ENCODE results near the gene ADAMTSL1.

ADAMTSL1 gene

DNA sequence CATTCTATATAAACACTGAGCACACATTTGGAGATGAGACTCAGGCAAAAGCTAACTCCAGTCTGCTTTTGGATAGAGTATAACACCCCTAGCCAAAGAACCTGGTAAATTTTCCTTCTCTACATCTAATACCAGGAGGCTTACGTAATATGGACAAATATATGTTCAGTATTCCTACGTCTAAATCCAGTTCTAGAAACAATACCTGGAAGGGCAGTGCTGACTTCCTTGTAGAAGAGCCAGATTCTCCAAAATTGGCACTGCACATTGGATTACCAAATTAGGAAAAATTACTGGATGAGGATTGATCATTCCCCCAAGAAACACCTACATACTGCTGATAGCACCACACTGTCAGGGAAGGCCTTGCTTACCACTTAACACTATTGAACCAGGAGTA is 311.7 kb downstream of the ADAMTSL1 start:
- DNase-seq = no peak

DNA sequence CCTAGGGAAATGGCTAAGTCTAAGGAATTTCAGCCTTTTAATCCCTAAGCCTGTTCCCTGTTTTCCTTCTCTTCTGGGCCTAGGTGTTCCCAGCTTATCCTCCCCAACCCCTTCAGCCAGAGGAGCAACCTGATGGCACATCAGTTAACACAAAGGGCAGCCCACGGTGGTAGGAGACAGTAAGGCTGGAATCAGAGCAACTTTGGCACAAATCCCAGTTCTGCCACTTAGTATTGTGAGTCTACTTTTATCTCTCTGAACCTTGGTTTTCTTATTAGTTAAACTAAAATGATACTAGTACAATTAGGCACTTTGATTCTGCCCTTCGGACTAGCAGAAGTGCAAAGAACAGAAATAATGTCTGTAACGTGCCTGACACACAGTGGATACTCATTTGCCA is 312.2 kb downstream of the ADAMTSL1 start:
- no peak for DNase-seq

- no peak for DNase-seq
Measured at GRCh38 chr9:18786911-18787650, 313.1 kb downstream of the ADAMTSL1 start.

DNA sequence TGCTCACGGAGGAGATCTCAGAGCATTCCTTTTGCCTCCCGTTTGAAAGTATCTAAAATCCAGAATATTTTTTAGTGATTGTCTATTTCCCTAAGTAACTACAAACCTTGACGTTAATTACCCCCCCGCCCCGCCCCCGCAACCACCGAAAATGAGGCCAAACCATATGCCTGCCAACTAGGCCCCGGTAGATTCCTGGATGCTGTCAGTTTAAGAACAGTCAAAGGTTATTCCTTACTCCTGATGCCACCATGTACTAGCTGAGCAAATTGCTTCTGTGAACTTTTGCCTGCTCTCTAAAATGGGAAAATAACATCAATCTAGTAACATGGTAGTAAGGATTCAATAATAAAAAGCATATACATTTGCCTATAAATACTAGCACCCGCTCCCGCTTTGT is 314.3 kb downstream of the ADAMTSL1 start:
- DNase-seq = no peak

DNA sequence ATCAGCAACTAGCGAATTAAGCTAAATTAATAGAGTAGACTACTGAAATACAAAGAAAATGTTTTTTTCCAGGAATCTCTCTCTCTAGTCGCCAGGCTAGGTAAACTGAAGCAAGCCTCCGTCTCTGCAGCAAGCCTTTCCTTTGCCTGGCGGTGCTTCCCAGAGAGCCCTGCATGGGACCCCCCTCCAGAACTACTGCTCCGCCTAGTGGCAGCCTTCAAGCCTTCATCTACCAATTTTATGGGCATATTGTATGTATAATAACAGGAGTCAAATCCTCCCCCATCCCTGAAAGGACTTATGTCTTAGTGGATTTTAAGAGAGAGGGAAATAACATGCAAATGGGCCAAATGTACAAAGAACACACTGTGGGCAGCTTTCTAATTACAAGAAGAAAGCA is 317.1 kb downstream of the ADAMTSL1 start:
- no peak for DNase-seq

DNA sequence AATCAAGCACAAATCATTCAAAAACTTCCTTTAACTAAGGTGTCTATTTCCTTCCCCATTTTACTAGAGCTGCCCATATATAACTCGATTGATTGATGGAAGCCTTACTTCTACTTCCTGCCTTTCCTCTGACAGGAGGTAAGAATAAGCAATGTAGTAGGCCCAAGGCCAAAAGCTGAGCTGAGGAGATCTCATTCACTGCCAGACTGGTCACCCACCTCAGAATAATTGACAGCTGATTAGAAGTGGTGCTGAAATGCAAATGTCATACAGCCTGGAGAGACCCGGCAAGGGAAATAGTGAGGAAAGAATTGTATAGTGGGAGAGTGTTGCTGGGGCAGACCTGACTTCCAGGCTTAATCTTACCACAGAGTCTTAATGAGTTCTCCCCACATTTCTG is 319.2 kb downstream of the ADAMTSL1 start:
- DNase-seq = no peak

- no peak for DNase-seq
Measured at GRCh38 chr9:18795947-18796671, 322.2 kb downstream of the ADAMTSL1 start.

- no peak for DNase-seq
Measured at GRCh38 chr9:18796696-18797270, 322.8 kb downstream of the ADAMTSL1 start.

- DNase-seq = no peak
Measured at GRCh38 chr9:18798106-18798505, 324.2 kb downstream of the ADAMTSL1 start.

DNA sequence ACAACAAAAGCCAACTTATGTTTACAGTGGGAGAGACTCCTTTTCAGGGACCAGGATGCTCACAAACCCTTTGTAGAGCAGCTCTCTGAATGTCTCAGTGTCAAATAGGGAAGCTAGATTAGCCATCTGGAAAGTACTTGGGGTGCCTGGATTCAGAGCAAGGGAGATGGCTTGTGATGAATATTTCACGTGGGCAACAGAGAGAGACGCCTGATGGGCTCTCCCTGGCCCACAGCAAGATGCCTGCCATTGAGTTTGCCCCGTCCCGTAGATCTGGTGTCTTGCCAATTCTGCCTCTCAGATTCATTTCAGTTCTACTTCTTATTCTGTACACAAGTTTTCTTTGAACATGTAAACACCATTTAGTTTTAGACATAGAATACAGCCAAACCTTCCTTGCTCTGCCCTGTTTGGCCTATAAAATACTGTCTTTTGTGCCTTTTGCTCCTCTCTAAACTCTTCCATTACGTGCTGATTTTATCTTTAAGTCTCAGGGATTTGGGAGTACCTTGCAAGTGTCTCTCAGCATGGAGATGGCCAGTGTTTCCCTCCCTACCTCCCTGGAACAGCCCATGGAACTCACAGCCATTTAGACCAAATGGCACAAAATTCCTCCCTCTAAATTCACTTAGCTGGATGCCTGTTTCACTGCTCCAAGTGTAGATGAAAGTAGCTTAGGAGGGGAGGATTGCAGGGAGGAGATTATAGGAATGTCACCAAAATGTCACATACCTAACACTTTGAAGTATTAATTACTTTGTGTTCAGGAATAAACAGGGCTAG is 324.7 kb downstream of the ADAMTSL1 start:
- DNase-seq = no peak

- no peak for DNase-seq
Measured at GRCh38 chr9:18799428-18799827, 325.5 kb downstream of the ADAMTSL1 start.

- no peak for DNase-seq
Measured at GRCh38 chr9:18800579-18800978, 326.6 kb downstream of the ADAMTSL1 start.

GRCh38 chr9:18805386-18805785 is 331.4 kb downstream of the ADAMTSL1 start:
- DNase-seq = no peak

- no peak for DNase-seq
Measured at GRCh38 chr9:18806232-18807080, 332.5 kb downstream of the ADAMTSL1 start.

- no peak for DNase-seq
Measured at GRCh38 chr9:18810581-18810980, 336.6 kb downstream of the ADAMTSL1 start.

GRCh38 chr9:18811171-18811570 is 337.2 kb downstream of the ADAMTSL1 start:
- DNase-seq = no peak

DNA sequence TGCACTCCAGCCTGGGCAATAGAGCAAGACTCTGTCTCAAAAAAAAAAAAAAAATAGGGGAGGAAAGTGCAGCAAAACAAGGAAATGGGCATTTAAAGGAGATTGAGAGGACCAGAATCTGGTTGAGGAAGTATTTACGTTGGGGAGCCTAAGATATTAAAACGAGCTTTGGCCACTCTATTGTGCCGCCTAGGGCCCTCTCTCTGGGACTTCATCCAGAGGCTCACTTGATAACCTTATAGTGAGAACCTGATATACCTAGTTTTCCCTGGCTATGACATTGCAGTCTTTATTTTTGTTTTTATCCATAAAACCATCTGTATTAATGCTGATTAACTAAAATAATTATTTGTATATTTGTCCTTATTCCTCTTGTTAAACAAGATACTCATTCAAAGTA is 345.5 kb downstream of the ADAMTSL1 start:
- no peak for DNase-seq

- no peak for DNase-seq
Measured at GRCh38 chr9:18820566-18821095, 346.7 kb downstream of the ADAMTSL1 start.

- DNase-seq = no peak
Measured at GRCh38 chr9:18821788-18822187, 347.8 kb downstream of the ADAMTSL1 start.

DNA sequence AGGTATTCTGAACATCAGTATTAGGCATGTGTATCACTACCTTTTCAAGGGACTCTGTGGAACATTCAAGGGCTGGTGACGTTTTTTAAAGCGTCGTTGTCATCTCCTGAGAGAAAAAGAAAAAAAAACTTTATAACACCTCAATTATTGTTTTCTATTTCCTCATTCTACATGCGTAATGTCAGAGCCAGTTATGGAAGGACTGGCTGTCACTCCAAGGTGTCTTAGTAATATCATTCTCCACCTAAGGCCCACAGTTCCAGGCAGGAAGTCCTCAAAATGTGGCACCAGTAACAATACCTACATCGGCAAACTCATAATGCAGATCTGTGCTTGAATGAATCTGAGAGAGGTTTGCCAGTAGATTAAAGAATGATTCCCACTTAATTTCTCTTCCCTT is 348.9 kb downstream of the ADAMTSL1 start:
- DNase-seq = no peak

DNA sequence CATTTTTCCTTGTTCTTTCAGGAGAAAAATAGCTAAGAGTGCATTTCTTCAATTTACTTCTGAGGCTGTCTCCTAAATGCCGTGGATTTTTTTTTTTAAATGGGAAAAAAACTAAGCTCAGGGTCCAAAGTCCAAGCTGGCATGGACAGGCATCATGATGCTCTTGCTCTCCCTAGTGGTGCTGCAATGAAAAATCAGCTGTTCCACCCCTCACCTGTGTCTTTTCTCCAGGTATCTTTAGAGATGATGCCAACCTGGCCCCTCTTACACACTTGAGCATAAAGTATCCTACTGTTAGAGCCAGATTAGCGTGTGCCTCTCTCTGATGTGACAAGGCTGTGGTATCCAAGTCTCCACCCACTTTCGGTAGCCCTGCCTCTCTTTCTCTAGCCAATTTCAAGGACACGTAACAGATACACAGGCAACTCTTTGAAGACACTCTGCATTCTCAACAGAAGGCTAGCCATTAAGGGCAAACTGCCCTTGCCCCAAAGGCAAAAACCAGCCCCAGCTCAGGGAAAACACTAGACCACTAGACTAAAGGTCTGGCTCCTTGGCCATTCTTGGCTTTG is 350.2 kb downstream of the ADAMTSL1 start:
- DNase-seq = no peak

DNA sequence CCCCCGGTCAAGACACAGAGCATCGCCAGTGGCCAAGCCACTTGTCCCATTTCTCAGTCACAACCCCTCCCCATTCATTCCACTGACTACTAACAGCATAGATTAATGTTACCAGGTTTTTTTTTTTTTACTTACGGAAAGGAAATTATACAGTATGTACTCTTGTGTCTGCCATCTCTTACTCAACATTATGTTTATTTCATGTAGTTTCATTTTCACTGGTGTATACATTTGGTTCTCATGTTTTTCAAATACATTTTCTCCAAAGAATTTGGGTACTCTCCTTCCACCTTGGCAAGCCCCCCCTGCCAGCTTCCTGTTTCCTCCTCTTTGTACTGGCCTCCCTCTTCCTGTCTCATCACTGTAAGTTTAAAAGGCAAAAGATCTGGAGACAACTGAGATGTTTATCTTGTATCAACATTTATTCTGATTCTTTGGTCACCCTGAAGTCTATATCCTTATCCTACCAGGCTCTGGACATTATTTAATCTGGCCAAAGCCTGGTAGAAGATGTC is 351.8 kb downstream of the ADAMTSL1 start:
- no peak for DNase-seq

Measured in activated CD4-positive, alpha-beta T cell treated with anti-CD3 and anti-CD28 coated beads for 48 hours (primary cell).